Uterus (tissue), 4 donors: ENCODE data around the gene ZNF154. TPM values are rescaled to one million over a fixed set of nuclear protein-coding genes. Genes with fewer than 3 reads are reported as not detected.

Experiments
- DNase-seq, 2 donors: peaks; one replicate each; pipeline ENCODE4 v3.0.0-alpha.2; 2019 to 2020
- H3K27ac ChIP-seq, 2 donors: fragments of 200-600 bp; sonication (generic); 1 replicate in 1 of 2; 2 replicates in 1 of 2; pipeline ENCODE4 v1.5.1; 2016 to 2018
- H3K27me3 ChIP-seq, 2 donors: fragments of 200-600 bp; sonication (generic); one replicate each; pipeline ENCODE4 v1.5.1; 2018 to 2019; ENCODE audit warnings: control low read depth in 1 of 2
- H3K36me3 ChIP-seq, 2 donors: fragments of 200-600 bp; sonication (generic); one replicate each; pipeline ENCODE4 v1.5.1; 2019; ENCODE audit warnings: control low read depth in 1 of 2
- H3K4me1 ChIP-seq, 2 donors: fragments of 200-600 bp; sonication (generic); one replicate each; pipeline ENCODE4 v1.5.1; 2018 to 2019; ENCODE audit warnings: control low read depth in 1 of 2
- H3K4me3 ChIP-seq, 2 donors: fragments of 200-600 bp; sonication (generic); 1 replicate in 1 of 2; 2 replicates in 1 of 2; pipeline ENCODE4 v1.5.1; 2018 to 2019; ENCODE audit warnings: mild to moderate bottlenecking in 1 of 2
- H3K9me3 ChIP-seq, 2 donors: fragments of 200-600 bp; sonication (generic); one replicate each; pipeline ENCODE4 v1.5.1; 2019; ENCODE audit warnings: control low read depth in 1 of 2
- POLR2A ChIP-seq, 2 donors: fragments of 450-650 bp; IDR thresholded peaks; one replicate each; pipeline ENCODE4 v1.6.1; 2016; ENCODE audit warnings: antibody characterized with exemption in 2 of 2, mild to moderate bottlenecking in 1 of 2, moderate library complexity in 1 of 2
- intact Hi-C: fragments of 100-400 bp; cut with DNase I; formaldehyde crosslinking; loops from one replicate; pipeline ENCODE4 v1.15.1; 2023; ENCODE audit warnings: low total_unique reads
- total RNA-seq, 4 donors: library from RNA; depleted of rRNA in 3 of 4; stranded (reverse); fragments of >200 nt in 3 of 4; gene quantifications; one replicate each; pipeline versions ENCODE4 v1.1.0 to v1.2.4, GENCODE V29; 2014 to 2023
- TF ChIP-seq, protein P1 (sequence below), 4 experiments: fragments of 200-600 bp in 2 of 4; fragments of 450-650 bp in 2 of 4; sonication (generic) in 2 of 4; IDR thresholded peaks; one replicate each; pipeline ENCODE4 v1.5.1; 2016 to 2019; ENCODE audit warnings: antibody characterized with exemption in 4 of 4, mild to moderate bottlenecking in 2 of 4, moderate library complexity in 1 of 4
- donor health status: DM: yes; HTN: yes; CAD: no.

Gene ZNF154
- total RNA-seq, 4 donors from 2014 or later: 0.88 to 27.4 (median 1.5) TPM

DNA sequence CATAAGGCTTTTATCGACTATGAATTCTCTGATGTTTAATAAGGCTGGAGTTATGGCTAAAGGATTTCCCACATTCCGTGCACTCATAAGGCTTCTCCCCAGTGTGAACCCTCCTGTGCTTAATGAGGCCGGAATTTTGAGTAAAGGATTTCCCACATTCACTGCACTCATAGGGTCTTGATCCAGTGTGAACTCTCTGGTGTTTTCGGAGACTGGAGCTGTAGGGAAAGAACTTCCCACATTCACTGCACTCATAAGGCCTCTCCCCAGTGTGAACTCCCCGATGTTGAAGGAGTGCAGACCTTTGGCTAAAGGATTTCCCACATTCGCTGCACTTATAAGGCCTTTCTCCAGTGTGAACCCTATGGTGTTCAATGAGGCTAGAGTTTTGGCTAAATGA, 7.4 kb downstream of the ZNF154 start:
- no peaks in the 10 kb centered on the region for H3K4me1 ChIP-seq
- intact Hi-C loops: no loop called here
- H3K9me3 ChIP-seq: peaks cover 0 to 92% of the 10 kb centered on the region in 2 donors
- no peak overlapping the region for H3K4me3 ChIP-seq
- no peak for TF ChIP-seq POLR2A (IDR thresholded peaks at IDR 0.05)
- TF ChIP-seq, protein P1, sequence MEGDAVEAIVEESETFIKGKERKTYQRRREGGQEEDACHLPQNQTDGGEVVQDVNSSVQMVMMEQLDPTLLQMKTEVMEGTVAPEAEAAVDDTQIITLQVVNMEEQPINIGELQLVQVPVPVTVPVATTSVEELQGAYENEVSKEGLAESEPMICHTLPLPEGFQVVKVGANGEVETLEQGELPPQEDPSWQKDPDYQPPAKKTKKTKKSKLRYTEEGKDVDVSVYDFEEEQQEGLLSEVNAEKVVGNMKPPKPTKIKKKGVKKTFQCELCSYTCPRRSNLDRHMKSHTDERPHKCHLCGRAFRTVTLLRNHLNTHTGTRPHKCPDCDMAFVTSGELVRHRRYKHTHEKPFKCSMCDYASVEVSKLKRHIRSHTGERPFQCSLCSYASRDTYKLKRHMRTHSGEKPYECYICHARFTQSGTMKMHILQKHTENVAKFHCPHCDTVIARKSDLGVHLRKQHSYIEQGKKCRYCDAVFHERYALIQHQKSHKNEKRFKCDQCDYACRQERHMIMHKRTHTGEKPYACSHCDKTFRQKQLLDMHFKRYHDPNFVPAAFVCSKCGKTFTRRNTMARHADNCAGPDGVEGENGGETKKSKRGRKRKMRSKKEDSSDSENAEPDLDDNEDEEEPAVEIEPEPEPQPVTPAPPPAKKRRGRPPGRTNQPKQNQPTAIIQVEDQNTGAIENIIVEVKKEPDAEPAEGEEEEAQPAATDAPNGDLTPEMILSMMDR (IDR thresholded peaks at IDR 0.05): no peak
- H3K27me3 ChIP-seq: no peaks in the 10 kb centered on the region
- no peak overlapping the region for H3K27ac ChIP-seq
- DNase-seq: no peak
- no peaks in the 10 kb centered on the region for H3K36me3 ChIP-seq

DNA sequence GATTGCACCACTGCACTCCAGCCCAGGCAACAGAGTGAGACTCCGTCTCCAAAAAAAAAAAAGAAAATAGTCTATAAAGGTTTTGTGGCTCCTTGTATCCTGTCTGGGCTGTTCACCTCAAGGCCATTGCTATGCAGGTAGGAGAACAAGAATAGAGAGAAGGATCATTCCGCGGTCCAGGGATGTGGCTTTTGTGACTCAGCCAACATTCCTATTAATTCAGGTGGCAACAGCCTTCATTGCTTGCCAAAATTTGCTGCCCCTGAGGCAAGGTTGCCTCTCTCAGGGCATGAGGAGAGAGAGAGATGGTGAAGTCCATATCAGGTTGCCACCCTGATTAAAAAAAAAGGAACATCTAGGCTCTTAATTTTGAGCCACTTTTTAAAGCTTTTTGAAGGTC, 19.3 kb downstream of the ZNF154 start:
- Histone ChIP-seq H3K27me3 (no peaks in the 10 kb centered on the region), H3K27ac (no peak overlapping the region), H3K9me3 (peaks cover 5 to 93% of the 10 kb centered on the region in 2 donors), H3K4me3 (no peak overlapping the region), H3K4me1 (no peaks in the 10 kb centered on the region), H3K36me3 (no peaks in the 10 kb centered on the region)
- intact Hi-C loops: no loop called here
- TF ChIP-seq, protein P1 (IDR thresholded peaks at IDR 0.05): no peak
- TF ChIP-seq POLR2A (IDR thresholded peaks at IDR 0.05): no peak
- no peak for DNase-seq

DNA sequence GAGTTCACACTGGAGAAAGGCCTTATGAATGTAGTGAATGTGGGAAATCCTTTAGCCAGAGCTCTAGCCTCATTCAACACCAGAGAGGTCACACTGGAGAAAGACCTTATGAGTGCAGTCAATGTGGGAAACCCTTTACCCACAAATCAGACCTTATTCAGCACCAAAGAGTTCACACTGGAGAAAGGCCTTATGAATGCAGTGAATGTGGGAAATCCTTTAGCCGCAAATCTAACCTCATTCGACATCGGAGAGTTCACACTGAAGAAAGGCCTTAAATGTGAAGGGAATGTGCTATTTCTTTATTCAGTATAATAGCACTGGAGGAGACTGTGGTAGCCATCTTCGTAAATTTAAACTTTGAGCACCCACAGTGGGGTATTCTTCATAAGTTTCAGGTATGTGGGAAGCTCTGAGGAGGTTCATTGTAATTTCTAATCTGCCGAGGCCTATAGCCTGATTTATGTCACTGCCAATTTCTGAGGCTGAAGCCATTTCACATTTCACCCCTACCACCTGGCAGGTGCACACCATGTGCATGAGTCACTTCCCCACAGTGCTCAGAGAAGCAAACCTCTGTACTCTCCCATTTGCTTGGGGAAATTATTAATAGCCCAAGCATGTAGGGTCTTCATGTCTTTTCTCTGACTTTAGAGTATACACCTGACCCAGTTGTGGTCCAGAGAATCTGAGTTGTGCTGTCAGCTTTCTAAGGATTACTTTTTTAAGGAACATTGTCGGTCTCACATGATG, 20.8 kb downstream of the ZNF154 start:
- peaks cover 5 to 92% of the 10 kb centered on the region in 2 donors for H3K9me3 ChIP-seq
- no peak for DNase-seq
- H3K4me3 ChIP-seq: no peak overlapping the region
- TF ChIP-seq, protein P1 (IDR thresholded peaks at IDR 0.05): no peak
- no peak for TF ChIP-seq POLR2A (IDR thresholded peaks at IDR 0.05)
- H3K4me1 ChIP-seq: no peaks in the 10 kb centered on the region
- H3K36me3 ChIP-seq: no peaks in the 10 kb centered on the region
- H3K27me3 ChIP-seq: no peaks in the 10 kb centered on the region
- intact Hi-C loops: no loop called here
- H3K27ac ChIP-seq: no peak overlapping the region

DNA sequence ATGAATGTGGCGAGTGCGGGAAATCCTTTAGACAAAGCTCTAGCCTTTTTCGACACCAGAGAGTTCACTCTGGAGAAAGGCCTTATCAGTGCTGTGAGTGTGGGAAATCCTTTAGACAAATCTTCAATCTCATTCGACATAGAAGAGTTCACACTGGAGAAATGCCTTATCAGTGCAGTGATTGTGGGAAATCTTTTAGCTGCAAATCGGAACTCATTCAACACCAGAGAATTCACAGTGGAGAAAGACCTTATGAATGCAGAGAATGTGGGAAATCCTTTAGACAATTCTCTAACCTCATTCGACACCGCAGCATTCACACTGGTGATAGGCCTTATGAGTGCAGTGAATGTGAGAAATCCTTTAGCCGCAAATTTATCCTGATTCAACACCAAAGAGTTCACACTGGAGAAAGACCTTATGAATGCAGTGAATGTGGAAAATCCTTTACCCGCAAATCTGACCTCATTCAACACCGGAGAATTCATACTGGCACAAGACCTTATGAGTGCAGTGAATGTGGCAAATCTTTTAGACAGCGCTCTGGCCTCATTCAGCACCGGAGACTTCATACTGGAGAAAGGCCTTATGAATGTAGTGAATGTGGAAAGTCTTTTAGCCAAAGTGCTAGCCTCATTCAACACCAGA, 21.5 kb downstream of the ZNF154 start:
- no peak for TF ChIP-seq POLR2A (IDR thresholded peaks at IDR 0.05)
- TF ChIP-seq, protein P1 (IDR thresholded peaks at IDR 0.05): no peak
- Histone ChIP-seq H3K36me3 (no peaks in the 10 kb centered on the region), H3K4me1 (peaks cover 0 to 6% of the 10 kb centered on the region in 2 donors), H3K4me3 (no peak overlapping the region), H3K9me3 (peaks cover 5 to 91% of the 10 kb centered on the region in 2 donors), H3K27ac (no peak overlapping the region), H3K27me3 (no peaks in the 10 kb centered on the region)
- intact Hi-C loops: no loop called here
- DNase-seq: no peak

DNA sequence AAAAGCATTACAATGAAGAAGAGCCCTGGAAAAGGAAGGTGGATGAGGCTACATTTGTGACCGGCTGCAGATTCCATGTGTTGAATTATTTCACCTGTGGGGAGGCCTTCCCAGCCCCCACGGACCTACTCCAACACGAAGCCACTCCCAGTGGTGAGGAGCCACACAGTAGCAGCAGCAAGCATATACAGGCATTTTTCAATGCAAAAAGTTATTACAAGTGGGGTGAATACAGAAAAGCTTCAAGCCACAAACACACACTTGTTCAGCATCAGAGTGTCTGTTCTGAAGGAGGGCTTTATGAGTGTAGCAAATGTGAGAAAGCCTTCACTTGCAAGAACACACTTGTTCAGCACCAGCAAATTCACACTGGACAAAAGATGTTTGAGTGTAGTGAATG, 22.3 kb downstream of the ZNF154 start:
- intact Hi-C loops: no loop called here
- no peak overlapping the region for H3K27ac ChIP-seq
- H3K9me3 ChIP-seq: peaks cover 5 to 86% of the 10 kb centered on the region in 2 donors
- H3K27me3 ChIP-seq: no peaks in the 10 kb centered on the region
- peaks cover 0 to 6% of the 10 kb centered on the region in 2 donors for H3K4me1 ChIP-seq
- H3K36me3 ChIP-seq: no peaks in the 10 kb centered on the region
- no peak for DNase-seq
- H3K4me3 ChIP-seq: no peak overlapping the region
- TF ChIP-seq, protein P1 (IDR thresholded peaks at IDR 0.05): no peak
- TF ChIP-seq POLR2A (IDR thresholded peaks at IDR 0.05): no peak
